GOT3 (cell line): ENCODE measurements around the gene ANOS1.
"Not testable (repeated sequence)": the region's sequence is repeated elsewhere in the genome, so short reads cannot be mapped to it uniquely, and the experiment has no call there.

Source experiments
- DNase-seq: peaks from one replicate; lab custom pipeline; 2025; ENCODE audit warnings: mixed read lengths; lab: John Stamatoyannopoulos, UW

The ANOS1 gene

DNA sequence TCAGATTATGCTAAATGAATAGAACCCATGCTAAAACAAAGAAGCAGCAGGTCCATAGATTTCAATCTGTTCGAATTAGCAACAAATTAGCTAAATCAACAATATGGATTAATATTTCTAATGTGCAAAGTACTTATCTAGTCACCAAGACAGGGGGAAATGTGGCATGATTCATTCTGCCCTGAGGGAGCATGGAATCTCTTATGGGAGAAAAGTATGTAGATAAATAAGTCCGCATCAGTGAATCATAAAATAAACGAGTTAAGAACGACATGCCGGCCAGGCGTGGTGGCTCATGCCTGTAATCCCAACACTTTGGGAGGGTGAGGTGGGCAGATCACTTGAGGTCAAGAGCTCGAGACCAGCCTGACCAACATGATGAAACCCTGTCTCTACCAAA is 102.1 kb downstream of the ANOS1 start:
- no peak for DNase-seq

DNA sequence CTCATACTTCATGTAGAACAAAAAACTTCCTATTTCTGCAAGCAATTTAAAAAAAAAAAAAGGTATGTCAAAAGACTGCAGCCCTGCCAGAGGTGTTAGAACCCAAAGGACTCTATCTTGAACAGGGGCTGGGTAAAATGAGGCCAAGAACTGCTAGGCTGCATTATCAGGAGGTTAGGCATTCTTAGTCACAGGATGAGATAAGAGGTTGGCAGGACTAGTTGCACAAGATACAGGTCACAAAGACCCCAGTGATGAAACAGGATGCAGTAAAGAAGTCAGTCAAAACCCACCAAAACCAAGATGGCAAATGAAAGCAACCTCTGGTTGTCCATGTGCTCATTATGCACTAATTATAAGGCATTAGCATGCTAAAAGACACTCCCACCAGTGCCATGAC is 104.1 kb downstream of the ANOS1 start:
- DNase-seq: no peak

DNA sequence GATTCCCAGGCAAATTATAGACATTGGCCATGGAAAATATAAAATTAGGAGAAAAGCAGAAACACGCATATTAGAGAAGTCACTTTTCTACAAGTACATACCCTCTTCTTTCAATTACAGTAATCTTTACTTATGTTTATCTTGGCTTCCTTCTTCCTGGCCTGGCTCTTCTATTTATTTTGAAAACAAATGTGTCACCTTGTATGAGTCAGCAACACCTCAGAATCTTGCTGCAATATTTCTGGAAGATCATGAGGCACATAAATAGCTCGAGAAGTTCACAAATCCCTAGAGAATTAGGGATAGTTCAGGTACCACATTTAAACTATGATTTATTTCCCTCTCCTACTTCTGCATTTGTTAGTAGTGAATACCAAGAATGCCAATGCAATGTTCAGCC is 124.6 kb downstream of the ANOS1 start:
- no peak for DNase-seq

DNA sequence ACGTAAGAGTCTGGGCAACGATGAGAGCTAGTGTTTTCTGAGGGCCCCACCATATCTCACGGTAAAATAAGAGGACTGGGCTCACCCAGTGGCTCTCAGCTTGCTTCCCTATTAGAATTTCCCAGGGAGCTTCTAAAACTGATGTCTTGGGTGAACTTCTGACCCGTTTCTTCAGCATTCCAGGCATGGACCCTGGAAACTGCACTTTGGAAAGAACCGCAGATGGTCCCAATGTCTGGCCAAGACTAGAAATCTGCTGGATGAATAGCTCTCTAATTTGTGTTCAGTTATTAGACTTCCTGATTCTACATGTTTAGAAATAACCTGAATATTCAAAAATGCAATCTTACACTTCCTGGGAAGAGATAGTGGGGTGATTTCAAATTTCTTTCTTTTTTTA is 127.8 kb downstream of the ANOS1 start:
- no peak for DNase-seq

DNA sequence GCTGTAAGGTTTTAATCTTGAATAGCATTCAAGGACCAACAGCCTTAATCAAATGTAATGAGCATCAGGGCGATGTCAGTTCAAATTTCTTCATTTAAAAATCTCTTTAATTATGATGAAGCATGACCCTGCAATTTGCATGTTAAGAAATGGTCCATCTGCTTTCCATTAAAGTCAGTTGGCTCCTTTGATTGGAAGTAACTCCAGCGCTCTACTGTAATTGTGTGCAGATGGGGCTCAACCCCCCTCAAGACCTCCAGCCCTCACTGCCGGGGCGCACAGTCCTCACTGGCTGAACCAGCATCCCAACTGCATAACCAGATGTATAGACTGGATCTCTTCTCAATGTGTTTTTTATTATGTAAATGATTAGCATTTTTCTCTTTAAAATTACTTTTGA is 140.4 kb downstream of the ANOS1 start:
- no peak for DNase-seq

DNA sequence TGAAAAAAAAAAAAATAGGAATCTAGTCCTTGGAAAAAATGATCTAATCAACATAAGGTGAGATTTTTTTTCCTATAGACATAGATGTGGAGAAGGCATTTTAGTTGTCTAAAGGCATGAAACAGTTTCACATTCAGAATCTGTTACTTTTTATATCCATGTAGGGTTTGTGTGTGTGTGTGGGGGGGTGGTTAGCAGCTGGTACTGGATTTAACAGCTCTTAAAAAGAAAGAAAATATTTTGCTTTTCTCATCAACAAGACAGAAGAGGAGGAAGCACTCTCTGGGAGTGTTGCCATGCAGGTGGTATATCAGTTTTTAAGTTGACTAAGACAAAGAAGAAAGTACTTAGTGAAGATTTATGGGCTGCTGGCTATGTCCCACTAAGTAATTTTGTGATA is 145.0 kb downstream of the ANOS1 start:
- DNase-seq: no peak

DNA sequence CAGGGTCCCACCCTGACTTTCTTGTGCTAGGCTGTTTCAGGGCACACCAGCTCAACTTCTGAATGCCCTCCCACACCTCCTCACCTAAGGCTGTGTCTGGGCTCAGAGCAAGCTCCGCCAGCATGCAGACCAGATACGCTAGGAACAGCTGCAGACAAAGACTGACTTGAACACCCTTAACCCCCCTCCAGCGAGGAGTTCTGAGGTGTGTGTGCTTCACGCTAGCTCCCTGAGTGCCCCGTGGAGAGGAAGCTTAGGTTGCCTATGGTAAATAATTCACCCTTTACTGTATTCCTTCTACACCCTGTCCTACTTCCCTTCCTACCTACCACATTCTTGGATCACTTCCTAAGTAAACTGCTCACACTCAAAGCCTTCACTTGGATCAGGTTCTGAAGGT is 152.3 kb downstream of the ANOS1 start:
- no peak for DNase-seq

DNA sequence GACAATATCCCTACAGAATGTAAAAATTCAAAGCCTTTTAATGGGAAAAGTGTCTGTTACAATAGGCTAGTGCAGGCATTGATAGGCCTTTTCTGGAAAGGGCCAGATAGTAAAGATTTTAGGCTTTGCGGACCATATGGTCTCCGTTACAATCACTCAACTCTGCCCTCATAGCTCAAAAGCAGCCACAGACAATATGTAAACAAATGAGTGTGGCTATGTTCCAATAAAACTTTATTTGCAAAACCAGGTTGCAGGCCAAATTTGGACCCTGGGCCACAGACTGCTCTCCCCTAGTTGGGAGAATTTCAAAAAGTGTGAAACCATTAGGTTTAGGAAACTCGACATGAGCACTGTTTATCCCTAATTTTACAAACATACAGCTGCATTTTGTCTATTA is 155.1 kb downstream of the ANOS1 start:
- DNase-seq: no peak

DNA sequence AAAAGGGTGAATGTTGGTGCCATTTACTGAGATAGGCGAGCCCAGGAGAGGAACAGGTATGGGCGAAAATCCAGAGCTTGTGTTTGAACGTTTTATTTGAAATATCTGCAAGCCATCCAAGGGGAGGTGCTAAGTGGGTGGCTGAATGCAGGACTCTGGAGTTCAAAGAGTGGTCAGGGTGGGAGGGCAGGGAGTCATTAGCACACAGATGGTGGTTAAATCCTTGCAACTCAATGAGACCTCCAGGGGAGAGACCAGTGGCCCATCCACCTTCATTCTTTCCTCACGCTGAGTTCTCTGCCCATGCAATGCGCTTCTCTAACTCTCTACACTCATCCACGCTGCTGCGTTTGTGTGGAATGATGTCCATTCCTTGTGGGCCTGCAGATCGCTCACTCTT is 166.2 kb downstream of the ANOS1 start:
- DNase-seq: no peak

DNA sequence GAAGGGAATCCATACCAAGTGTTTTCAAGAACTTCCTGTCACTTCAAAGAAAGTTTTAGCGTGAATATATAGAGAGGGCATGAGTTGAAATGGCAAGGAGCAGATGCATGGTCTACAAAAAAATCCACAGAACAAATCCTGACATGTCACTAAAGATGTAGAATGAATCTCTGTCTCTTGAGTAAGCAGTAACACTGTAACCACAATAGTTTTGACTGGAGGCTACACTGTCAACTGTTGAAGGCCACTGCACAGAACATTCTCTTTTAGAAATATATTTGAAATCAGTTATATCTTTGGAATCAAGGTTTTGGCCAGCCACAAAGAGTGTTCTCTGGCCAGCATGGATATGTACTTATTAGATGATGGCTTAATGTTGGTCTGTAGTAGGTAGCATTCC is 183.5 kb downstream of the ANOS1 start:
- no peak for DNase-seq

DNA sequence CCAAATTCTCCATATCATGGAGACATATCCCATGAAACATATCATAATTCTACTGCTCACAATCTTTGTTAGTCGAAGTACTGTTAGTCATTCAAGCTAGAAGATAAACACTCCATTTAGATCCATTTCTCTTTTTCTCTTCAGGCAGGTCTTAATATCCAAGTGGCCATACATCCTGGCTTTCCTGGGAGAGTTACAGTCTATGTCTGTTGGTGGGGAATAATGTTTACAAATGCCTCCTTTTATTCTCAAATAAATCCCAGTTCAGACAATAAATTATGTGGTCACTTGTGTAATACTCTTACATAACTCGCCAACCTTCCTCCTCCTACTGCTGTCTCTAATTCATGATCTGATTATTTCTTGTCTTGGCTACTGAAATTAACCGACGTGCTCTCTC is 185.2 kb downstream of the ANOS1 start:
- DNase-seq: no peak

DNA sequence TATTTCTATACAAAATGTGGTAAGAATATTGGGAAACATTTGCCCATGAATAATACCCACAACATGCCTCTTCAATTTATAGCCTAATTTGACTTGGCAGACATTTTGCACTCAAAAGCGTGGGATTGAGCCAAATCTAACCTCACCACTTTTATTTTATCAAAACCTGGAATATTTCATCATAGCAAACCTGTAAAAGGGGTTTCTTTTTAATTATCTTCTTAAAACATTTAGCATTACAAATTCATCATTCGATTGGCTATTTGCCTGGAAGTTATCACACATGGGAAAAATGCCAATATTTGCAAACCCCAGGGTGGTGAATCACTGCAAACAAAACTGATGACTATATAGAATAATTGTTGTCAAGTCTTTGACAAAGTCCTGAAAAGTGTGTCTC is 211.1 kb downstream of the ANOS1 start:
- no peak for DNase-seq

DNA sequence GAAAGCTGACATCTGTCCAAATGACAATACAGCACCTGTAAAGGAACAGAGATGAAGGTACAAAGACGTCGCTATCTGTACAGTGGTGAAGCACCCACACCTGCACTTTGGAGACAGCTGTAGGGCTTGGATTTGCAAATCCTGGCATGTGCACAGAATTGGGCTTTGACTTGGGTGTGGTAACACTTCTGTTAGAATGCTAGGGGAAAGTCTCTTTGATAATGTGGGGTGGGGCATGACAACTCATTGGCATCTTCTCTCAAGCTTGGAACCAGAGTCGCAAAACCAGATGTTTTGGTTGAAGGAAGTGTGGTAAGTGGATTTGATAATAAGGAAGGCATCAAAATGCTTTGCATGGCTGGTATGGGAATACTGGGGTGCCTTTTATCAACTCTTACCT is 211.8 kb downstream of the ANOS1 start:
- DNase-seq: no peak

DNA sequence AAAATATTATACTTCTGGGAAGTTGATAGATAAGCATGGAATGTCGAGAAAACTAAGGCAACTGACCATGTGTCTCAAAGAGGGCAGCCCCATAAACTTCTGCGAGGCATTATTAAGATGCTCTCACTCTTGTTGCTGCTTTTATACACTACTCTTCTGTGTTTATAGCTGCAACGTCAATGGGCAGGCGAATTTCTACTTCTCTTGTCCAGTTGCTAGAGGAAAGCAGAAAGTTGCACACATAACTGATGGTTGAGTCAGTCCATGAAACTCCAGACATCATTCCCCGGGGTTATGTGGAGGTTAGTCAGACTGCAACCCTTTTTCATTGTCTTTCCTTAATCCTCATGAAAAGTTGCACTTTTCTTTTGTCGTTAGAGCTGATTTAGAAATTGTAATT is 227.5 kb downstream of the ANOS1 start:
- DNase-seq: no peak

DNA sequence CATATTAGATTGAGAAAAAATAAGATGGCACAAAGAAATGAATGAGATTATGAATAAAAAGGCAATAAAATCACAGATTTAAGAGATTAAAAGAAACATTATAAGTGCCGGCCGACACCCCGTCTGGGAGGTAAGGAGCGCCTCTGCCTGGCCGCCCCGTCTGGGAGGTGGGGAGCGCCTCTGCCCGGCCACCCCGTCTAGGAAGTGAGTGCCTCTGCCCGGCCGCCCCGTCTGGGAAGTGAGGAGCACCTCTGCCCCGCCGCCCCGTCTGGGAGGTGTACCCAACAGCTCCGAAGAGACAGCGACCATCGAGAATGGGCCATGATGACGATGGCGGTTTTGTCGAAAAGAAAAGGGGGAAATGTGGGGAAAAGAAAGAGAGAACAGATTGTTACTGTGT is 229.8 kb downstream of the ANOS1 start:
- DNase-seq: not testable (repeated sequence)

DNA sequence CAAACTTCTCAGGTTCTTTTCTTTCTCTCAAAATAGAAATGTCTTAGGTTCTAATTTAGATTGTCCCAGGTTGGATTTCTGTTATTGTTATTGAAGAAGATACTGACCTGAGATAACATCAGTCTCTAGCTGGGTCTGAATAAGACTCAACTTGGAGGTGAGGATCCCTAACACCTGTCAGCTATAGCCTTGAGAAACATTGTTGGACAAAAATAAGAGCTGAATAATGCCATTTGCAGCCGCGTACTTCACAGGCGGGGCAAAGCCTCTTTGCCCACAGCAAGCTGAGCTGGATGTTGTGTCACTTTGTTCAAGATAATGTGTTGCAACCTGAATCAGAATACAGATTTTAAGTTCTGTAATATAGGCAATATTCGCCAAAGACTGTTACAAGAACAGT is 231.7 kb downstream of the ANOS1 start:
- no peak for DNase-seq

DNA sequence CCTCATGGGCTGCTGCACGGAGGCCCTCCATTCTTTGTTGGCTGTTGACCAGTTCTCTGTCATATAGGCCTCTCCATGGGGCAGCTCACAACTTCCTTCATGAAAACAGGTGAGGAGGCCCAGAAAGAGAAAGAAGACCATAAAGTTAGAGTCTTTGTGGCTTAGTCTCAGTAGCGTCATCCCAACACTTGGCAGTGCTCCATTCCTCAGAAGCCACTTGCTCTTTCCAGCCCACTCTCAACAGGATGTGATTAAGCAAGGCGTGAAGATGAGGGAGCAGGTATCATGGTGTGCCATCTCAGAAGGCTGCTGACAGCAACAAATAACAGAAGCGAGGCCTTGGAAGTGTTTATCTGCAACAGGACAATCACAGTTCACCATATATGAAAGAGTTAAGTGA is 236.9 kb downstream of the ANOS1 start:
- DNase-seq: not testable (repeated sequence)

DNA sequence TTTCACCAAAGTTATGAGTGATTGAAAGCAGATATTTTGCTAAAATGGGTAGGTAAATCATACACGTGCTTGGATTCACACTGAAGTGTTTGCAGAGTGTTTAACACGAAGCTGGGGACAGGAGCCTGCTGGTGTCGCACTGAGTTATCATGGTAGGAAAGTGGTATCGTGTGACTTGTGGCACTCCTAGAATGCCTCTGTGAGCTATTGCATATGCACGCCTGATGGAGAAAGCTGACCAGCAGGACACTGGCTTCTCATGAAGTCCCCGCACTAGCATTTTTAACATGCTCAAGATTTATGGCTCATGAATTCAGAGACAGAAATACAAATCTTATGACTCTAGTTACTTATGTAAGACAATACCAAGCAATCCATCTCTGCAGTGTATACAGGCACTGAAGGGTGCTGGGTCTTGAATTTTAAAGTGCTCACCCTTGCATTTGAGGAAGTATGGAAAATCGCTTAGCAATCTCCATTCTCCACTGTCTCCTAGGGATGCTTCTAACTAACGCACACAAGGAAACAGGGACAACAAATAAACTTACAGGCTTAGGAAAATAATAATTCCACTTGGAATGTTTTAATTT is 247.5 kb downstream of the ANOS1 start:
- no peak for DNase-seq
